ENCODE results near the gene ZNF57.

The ZNF57 gene

DNA sequence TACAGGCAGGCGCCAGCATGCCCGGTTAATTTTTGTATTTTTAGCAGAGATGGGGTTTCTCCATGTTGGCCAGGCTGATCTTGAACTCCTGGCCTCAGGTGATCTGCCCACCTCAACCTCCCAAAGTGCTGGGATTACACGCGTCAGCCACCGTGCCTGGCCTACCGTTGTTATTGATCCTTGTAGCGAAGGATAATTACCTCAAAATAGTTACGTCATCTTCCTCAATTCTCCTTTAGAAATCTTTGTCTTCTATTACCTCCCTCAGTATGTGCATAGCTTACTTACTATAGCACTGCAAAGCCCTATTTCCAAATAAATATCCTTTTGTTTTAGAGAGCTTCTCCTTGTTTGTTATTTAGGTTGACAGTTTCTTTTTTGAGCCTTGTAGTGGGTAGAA lies 67.2 kb downstream of the ZNF57 start:
- TF ChIP-seq, protein P1, sequence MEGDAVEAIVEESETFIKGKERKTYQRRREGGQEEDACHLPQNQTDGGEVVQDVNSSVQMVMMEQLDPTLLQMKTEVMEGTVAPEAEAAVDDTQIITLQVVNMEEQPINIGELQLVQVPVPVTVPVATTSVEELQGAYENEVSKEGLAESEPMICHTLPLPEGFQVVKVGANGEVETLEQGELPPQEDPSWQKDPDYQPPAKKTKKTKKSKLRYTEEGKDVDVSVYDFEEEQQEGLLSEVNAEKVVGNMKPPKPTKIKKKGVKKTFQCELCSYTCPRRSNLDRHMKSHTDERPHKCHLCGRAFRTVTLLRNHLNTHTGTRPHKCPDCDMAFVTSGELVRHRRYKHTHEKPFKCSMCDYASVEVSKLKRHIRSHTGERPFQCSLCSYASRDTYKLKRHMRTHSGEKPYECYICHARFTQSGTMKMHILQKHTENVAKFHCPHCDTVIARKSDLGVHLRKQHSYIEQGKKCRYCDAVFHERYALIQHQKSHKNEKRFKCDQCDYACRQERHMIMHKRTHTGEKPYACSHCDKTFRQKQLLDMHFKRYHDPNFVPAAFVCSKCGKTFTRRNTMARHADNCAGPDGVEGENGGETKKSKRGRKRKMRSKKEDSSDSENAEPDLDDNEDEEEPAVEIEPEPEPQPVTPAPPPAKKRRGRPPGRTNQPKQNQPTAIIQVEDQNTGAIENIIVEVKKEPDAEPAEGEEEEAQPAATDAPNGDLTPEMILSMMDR (IDR thresholded peaks at IDR 0.05; ENCODE audit: low read depth, low read length, missing control alignments) = no peak
- DNase-seq (ENCODE audit: low read depth) = no peak
- no peak overlapping the region for H3K4me3 ChIP-seq (ENCODE audit: low read depth, low read length)
- in situ Hi-C loops (cut with HindIII; ENCODE audit: low sequenced_read_pairs) = no loop called here
